Measurements from ENCODE around the gene F8A1. TPM values are rescaled to one million over a fixed set of nuclear protein-coding genes. Genes with fewer than 3 reads are reported as not detected.

The F8A1 gene
- total RNA-seq: 10 to 100 TPM; 52.0 to 55.5 TPM

DNA sequence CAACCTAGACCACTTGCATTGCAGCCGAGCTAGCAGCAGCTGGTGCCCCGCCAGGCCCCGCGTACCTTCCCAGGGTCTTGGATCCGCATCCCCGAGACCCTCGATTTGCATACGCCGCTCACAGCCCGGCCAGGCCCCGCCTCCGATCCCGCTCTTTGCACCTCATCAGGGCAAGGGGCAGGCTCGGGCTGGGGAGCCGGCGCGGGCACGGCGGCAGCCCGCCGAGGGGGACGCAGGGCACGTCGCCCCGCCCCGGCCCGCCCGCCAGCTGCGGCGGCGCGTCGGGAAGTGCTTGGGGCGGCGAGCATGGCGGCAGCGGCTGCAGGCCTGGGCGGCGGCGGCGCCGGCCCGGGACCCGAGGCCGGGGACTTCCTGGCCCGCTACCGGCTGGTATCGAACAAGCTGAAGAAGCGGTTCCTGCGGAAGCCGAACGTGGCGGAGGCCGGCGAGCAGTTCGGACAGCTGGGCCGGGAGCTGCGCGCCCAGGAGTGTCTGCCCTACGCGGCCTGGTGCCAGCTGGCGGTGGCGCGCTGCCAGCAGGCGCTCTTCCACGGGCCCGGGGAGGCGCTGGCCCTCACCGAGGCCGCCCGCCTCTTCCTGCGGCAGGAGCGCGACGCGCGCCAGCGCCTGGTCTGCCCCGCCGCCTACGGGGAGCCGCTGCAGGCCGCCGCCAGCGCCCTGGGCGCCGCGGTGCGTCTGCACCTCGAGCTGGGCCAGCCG is at the start of gene F8A1:
F8A1 (plus strand) TSS at position 287 of the 720 bp plus-strand sequence; CDS start at position 307, 20 bp downstream.

Small RNA genes lying within 50 kb of the gene (microRNA-seq; reads per million reads assigned to microRNA genes)
- gene MIR1184-1 (ENCODE audit: borderline microRNAs expressed, borderline replicate concordance): not detected

Other genes with a start within 250 kb of the F8A1 start
- not detected for gene CTAG2, start 232.8 kb upstream of the F8A1 start, total RNA-seq
- gene GAB3, start 135.3 kb upstream of the F8A1 start, total RNA-seq: 1 to 10 TPM; 4.5 to 5.7 TPM
- gene DKC1, start 123.5 kb upstream of the F8A1 start, total RNA-seq: 10 to 100 TPM; 52.8 to 55.8 TPM
- 10 to 100 TPM; 43.7 to 44.3 TPM for gene MPP1, start 80.9 kb upstream of the F8A1 start, total RNA-seq
- not detected for gene SMIM9, start 51.7 kb upstream of the F8A1 start, total RNA-seq
- 1 to 10 TPM; 2.5 to 2.9 TPM for gene F8, start 136.4 kb downstream of the F8A1 start, total RNA-seq
- 10 to 100 TPM; 47.5 to 54.1 TPM for gene FUNDC2, start 140.5 kb downstream of the F8A1 start, total RNA-seq
- 1 to 10 TPM; 3.3 to 5.3 TPM for gene CMC4, start 184.8 kb downstream of the F8A1 start, total RNA-seq
- gene MTCP1, start 184.8 kb downstream of the F8A1 start, total RNA-seq: 10 to 100 TPM; 13.0 to 16.4 TPM
- 10 to 100 TPM; 23.9 to 25.2 TPM for gene BRCC3, start 185.2 kb downstream of the F8A1 start, total RNA-seq